ENCODE data around the gene TRAK2. TPM values are rescaled to one million over a fixed set of nuclear protein-coding genes. Genes with fewer than 3 reads are reported as not detected.

Gene TRAK2
- total and polyA plus RNA-seq, 2 of the 8 experiments (the other 6 are each of a cell fraction or from before 2014, with no cell fraction given), result 4.5 to 15.7 TPM

GRCh38 chr2:201420442-201421113 is 30.7 kb downstream of the TRAK2 start (continued):
- TF ChIP-seq CHD7 (IDR thresholded peaks at IDR 0.05; ENCODE audit: insufficient replicate concordance, low read length), result no peak
- TF ChIP-seq SIRT6 (IDR thresholded peaks at IDR 0.05; ENCODE audit: low read length), result no peak
- TF ChIP-seq SP4 (IDR thresholded peaks at IDR 0.05; ENCODE audit: low read length), result no peak
- TF ChIP-seq, protein P1, sequence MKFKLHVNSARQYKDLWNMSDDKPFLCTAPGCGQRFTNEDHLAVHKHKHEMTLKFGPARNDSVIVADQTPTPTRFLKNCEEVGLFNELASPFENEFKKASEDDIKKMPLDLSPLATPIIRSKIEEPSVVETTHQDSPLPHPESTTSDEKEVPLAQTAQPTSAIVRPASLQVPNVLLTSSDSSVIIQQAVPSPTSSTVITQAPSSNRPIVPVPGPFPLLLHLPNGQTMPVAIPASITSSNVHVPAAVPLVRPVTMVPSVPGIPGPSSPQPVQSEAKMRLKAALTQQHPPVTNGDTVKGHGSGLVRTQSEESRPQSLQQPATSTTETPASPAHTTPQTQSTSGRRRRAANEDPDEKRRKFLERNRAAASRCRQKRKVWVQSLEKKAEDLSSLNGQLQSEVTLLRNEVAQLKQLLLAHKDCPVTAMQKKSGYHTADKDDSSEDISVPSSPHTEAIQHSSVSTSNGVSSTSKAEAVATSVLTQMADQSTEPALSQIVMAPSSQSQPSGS (IDR thresholded peaks at IDR 0.05; ENCODE audit: low read length), result no peak
- no peak for TF ChIP-seq E2F6 (IDR thresholded peaks at IDR 0.05)
- no peak for TF ChIP-seq SRF (IDR thresholded peaks at IDR 0.05; ENCODE audit: low read depth, low read length)

Data from H1 (cell line).